ENCODE data around the gene MAP7D3. TPM values are rescaled to one million over a fixed set of nuclear protein-coding genes. Genes with fewer than 3 reads are reported as not detected.

MAP7D3 gene
- total and polyA plus RNA-seq, 2 of the 8 experiments (the other 6 are each of a cell fraction or from before 2014, with no cell fraction given): 4.8 to 19.6 TPM

GRCh38 chrX:136196691-136197155 lies 54.5 kb downstream of the MAP7D3 start (continued):
- TF ChIP-seq CHD7 (IDR thresholded peaks at IDR 0.05; ENCODE audit: insufficient replicate concordance, low read length): no peak
- TF ChIP-seq KDM1A (IDR thresholded peaks at IDR 0.05; ENCODE audit: borderline replicate concordance, low read length): no peak
- no peak for TF ChIP-seq BCL11A (IDR thresholded peaks at IDR 0.05; ENCODE audit: low read depth in 2 of 2, low read length in 2 of 2)
- TF ChIP-seq RBBP5 (IDR thresholded peaks at IDR 0.05; ENCODE audit: borderline replicate concordance, low read depth, low read length): no peak
